Measurements from ENCODE around the gene GPR161.

DNA sequence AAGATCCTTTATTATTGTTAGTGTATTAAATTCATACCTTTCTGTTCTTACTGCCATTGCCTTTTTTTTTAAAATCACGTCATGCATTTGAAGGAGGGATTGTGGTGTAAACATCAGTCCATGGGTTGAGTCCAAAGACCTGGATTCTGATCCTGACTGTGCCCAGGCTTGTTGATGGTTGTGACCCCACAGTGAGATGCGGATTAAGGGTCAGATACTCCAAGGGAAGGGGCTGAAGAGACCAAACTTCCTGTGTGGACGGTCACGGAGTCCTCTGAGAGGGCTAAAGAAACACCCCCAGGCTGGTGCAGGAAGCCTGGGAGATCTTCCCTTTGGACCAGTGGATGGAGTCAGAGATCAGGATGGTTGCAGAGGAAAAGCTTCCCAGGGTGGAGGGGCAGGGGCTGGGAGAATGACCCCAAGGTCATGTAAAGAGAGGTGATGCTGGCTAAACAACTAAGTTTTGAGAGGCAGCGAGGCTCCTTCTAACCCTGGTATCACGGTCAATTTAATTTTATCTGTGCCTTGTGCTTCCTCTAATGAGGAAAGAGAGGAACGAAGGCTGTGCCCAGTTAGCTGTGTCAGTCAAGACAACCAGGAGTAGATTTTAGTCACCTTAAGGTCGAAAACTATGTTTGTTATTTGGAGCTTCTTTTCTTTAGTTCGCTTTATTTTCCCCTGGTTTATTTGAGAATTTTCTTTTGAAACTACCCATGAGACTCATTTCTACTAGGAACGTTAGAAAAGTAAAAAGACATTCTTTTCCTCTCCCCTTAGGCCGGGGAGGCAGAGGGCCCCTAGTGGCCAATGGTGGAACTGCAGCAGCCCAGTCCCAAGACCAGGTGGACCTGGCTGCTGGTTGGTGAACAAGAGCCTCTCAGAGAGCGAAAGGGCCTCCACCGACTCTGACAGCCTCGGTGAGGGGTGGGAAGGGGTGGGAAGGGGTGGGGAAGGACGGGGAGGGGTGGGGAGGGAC, 8.7 kb upstream of the GPR161 start:
- TF ChIP-seq, protein P1, sequence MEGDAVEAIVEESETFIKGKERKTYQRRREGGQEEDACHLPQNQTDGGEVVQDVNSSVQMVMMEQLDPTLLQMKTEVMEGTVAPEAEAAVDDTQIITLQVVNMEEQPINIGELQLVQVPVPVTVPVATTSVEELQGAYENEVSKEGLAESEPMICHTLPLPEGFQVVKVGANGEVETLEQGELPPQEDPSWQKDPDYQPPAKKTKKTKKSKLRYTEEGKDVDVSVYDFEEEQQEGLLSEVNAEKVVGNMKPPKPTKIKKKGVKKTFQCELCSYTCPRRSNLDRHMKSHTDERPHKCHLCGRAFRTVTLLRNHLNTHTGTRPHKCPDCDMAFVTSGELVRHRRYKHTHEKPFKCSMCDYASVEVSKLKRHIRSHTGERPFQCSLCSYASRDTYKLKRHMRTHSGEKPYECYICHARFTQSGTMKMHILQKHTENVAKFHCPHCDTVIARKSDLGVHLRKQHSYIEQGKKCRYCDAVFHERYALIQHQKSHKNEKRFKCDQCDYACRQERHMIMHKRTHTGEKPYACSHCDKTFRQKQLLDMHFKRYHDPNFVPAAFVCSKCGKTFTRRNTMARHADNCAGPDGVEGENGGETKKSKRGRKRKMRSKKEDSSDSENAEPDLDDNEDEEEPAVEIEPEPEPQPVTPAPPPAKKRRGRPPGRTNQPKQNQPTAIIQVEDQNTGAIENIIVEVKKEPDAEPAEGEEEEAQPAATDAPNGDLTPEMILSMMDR (CRISPR knock-in tag; IDR thresholded peaks at IDR 0.05): peak; percentile 84
- TF ChIP-seq ZNF768 (CRISPR knock-in tag; IDR thresholded peaks at IDR 0.05): no peak
- TF ChIP-seq FOXK1 (CRISPR knock-in tag; IDR thresholded peaks at IDR 0.05; ENCODE audit: borderline replicate concordance, low read depth): no peak
- TF ChIP-seq, protein P2, sequence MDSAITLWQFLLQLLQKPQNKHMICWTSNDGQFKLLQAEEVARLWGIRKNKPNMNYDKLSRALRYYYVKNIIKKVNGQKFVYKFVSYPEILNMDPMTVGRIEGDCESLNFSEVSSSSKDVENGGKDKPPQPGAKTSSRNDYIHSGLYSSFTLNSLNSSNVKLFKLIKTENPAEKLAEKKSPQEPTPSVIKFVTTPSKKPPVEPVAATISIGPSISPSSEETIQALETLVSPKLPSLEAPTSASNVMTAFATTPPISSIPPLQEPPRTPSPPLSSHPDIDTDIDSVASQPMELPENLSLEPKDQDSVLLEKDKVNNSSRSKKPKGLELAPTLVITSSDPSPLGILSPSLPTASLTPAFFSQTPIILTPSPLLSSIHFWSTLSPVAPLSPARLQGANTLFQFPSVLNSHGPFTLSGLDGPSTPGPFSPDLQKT (CRISPR knock-in tag; IDR thresholded peaks at IDR 0.05; ENCODE audit: borderline replicate concordance): no peak
- TF ChIP-seq POLR2AphosphoS5 (IDR thresholded peaks at IDR 0.05; ENCODE audit: low read depth, low read length): no peak
- TF ChIP-seq, protein P3, sequence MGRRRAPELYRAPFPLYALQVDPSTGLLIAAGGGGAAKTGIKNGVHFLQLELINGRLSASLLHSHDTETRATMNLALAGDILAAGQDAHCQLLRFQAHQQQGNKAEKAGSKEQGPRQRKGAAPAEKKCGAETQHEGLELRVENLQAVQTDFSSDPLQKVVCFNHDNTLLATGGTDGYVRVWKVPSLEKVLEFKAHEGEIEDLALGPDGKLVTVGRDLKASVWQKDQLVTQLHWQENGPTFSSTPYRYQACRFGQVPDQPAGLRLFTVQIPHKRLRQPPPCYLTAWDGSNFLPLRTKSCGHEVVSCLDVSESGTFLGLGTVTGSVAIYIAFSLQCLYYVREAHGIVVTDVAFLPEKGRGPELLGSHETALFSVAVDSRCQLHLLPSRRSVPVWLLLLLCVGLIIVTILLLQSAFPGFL (CRISPR knock-in tag; IDR thresholded peaks at IDR 0.05): no peak
- TF ChIP-seq NR1H2 (CRISPR knock-in tag; IDR thresholded peaks at IDR 0.05; ENCODE audit: borderline replicate concordance, low read depth): no peak
- TF ChIP-seq, protein P4, sequence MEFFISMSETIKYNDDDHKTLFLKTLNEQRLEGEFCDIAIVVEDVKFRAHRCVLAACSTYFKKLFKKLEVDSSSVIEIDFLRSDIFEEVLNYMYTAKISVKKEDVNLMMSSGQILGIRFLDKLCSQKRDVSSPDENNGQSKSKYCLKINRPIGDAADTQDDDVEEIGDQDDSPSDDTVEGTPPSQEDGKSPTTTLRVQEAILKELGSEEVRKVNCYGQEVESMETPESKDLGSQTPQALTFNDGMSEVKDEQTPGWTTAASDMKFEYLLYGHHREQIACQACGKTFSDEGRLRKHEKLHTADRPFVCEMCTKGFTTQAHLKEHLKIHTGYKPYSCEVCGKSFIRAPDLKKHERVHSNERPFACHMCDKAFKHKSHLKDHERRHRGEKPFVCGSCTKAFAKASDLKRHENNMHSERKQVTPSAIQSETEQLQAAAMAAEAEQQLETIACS (CRISPR knock-in tag; IDR thresholded peaks at IDR 0.05): no peak
- TF ChIP-seq CEBPB (IDR thresholded peaks at IDR 0.05; ENCODE audit: borderline replicate concordance, low read depth, low read length): no peak
- no peak for TF ChIP-seq ZNF12 (CRISPR knock-in tag; IDR thresholded peaks at IDR 0.05)
- TF ChIP-seq HNRNPUL1 (IDR thresholded peaks at IDR 0.05; ENCODE audit: low read depth, low read length): no peak
